Thyroid gland (tissue), 4 donors: Measurements from ENCODE around the gene HRNR.

ENCODE experiments used
- CTCF ChIP-seq, 6 experiments: fragments of 200-600 bp in 3 of 6; fragments of 450-650 bp in 3 of 6; sonication (generic) in 3 of 6; IDR thresholded peaks; one replicate each; pipeline ENCODE4 v1.5.1; 2016 to 2019; ENCODE audit warnings: antibody characterized with exemption in 6 of 6, mild to moderate bottlenecking in 2 of 6, inconsistent platforms in 1 of 6, moderate library complexity in 1 of 6
- POLR2A ChIP-seq, 2 donors: fragments of 450-650 bp; IDR thresholded peaks; one replicate each; pipeline ENCODE4 v1.6.1; 2017; ENCODE audit warnings: antibody characterized with exemption in 2 of 2, mild to moderate bottlenecking in 2 of 2, moderate library complexity in 1 of 2

GRCh38 chr1:152162792-152163463 lies 61.1 kb downstream of the HRNR start:
- TF ChIP-seq CTCF (IDR thresholded peaks at IDR 0.05) (no peak), POLR2A (IDR thresholded peaks at IDR 0.05) (no peak)
